Right renal pelvis (tissue), 4 donors: ENCODE results near the gene SH3D19. TPM values are rescaled to one million over a fixed set of nuclear protein-coding genes. Genes with fewer than 3 reads are reported as not detected.

Source experiments
- DNase-seq, 4 donors: peaks; one replicate each; pipeline ENCODE4 v3.0.0-alpha.2; 2013; ENCODE audit warnings: low read depth in 4 of 4, low spot score in 3 of 4, missing footprints in 1 of 4
- polyA plus RNA-seq, 4 donors: library from polyadenylated mRNA; unstranded; fragments of 120-200 nt; gene quantifications; one replicate each; pipeline ENCODE4 v1.2.1, GENCODE V29; 2013; ENCODE audit not compliant: insufficient read length in 4 of 4

The SH3D19 gene
- polyA plus RNA-seq, 4 donors, result 27.5 to 32.9 (median 29.4) TPM

DNA sequence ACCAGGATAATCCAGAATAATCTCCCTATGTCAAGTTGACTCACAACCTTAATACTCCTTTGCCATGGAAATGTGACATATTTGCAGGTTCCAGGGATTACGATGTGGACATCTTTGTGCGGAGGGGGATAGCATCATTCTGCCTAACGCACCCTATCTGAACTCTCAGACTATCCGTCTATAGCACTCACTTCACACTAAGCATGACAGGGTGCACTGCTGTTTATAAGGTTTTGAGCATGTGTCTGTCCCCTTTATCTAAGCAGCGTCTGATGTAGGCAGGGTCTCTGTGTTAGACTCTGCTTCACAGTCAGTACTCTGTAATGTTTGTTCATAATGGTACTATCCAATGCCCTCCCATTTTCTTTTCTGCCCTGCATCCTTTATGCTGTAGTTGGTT lies 91.8 kb downstream of the SH3D19 start:
- DNase-seq, result no peak

DNA sequence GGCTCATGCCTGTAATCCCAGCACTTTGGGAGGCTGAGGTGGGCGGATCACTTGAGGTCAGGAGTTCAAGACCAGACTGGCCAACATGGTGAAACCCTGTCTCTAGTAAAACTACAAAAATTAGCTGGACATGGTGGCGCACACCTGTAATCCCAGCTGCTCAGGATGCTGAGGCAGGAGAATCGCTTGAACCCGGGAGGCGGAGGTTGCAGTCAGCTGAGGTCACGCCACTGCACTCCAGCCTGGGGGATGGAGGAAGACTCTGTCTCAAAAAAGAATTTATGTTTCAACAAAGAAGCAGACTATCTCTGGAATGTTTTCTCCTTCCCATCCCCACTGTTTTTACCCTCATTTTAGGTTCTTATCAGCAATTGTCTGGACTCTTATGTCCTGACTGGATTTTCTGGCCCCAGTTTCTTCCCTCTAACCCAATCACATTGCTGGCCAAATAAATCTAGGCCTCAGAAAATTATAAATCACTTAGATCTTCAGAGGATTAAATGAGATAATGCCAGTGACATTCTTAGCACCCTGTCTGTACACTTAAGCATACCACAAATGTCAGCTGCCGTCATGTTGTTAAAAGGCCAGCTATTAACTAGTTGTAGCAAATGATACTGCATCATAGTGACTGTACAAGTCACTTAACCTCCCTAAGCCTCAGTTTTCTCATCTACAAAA lies 93.3 kb downstream of the SH3D19 start:
- no peak for DNase-seq

DNA sequence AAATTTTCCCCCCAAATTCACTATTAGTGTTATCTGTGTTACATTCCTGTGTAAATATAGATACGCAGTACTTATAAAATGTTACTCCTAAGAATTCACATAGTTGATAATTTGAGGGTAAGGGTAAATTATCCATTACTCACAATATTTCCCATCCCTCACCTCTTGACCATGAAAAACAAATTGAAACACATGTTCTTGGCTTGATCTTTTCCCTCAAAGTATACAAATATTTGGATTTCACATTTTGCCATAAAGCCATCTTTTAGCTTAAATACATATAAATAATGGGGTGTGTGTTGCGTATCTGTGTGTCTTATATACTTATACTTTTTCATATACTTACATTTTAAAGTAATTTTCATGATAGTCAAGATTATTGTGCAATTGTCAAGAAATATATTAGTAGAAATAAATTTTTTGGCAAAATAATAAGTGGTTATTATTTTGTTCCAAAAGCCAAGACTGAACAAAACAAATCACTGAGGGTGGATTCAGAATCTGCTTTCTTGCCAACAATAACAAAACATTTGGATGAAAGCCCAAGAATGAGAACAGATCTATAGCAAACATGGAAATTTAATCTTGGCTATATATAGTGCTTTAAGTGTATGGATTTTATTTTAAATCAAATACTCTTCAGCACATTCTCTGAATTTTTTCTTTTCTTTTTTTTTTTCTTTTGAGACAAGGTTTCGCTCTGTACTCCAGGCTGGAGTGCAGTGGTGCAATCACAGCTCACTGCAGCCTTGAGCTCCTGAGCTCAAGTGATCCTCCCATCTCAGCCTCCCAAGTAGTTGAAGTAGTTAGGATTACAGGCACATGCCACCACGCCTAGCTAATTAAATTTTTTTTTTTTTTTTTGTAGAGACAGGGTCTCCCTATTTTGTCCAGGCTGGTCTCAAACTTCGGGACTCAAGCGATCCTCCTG lies 97.0 kb downstream of the SH3D19 start:
- peak in 3 of 4 donors; percentile 34 to 43 (median 42) for DNase-seq

DNA sequence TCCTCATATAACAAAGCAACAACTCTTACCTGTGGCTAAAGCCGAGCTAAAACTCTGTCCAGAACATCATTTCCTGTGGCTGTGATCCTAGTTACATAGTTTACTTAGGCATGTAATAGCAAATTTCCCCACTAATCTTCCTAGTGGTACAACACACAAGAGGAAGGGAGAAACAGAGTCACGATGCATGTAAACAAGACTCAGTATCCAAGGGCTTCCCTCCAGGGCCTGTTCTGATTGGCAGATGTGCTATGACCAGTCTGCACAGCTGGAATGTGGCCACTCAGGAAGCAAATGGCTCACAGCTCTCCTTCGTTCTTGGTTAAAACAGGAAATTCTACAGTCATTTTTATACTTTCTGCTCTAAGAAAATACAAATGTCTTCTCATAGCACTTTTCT lies 97.7 kb downstream of the SH3D19 start:
- peak in 1 of 4 donors; percentile 18 for DNase-seq

DNA sequence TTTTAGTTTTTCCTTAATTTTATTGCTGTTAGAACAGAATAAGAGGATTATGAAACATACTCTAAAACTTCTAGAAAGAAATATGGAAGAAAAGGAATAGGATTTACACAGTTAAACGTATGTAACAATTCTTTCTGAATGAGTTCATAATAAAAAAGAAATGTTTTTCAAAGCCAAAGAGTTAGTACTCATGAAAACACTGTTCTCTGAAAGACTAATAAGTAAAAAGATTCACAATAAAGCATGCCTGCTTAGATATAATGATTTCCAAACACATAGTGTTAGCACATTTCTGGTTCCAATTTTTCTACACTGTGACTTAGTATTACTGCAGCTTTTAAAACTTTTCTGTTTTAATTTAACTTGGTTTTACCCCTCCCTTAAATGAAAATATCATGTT lies 98.2 kb downstream of the SH3D19 start:
- no peak for DNase-seq

DNA sequence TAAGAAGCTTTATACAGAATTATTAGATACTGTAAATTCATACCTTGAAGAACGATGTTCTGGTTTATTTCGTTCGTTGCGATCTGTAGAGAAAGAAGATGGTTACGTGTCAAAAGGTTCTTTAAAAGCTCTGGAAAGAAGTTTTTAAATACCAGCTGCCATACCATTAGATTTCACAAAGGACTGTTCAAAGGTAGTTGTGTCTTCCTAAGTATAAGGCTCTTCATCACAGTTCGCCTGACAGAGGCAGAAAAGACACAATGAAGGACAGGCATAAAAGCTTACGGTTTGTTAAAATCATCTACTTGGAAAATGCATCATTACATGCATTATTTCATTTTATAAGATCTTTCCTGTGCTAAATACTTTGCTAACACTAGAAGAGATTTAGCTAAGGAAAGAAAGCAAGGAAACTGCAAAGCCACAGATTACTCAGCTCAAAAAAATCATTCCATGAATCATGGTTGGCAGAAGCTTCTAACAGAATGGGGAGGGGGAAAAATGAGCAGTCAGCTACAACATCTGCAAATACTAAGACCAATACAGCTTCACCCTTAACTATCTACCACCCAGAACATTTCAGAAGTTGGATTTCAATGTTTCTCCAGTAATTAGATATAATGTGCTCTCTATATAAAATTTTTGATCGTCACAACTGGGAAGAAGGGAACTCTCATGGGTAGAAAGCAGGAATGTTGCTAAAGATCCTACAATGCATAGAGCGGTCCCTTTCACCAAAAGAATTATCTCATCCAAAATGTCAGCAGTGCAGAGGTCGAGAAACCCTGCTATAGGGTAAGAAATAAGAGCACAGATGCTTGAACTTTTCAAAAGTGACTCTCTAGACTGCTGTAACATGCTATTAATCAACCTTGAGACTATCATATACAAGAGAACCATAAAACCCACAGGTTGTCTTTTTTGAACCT lies 99.1 kb downstream of the SH3D19 start:
- peak in 1 of 4 donors; percentile 26 for DNase-seq

DNA sequence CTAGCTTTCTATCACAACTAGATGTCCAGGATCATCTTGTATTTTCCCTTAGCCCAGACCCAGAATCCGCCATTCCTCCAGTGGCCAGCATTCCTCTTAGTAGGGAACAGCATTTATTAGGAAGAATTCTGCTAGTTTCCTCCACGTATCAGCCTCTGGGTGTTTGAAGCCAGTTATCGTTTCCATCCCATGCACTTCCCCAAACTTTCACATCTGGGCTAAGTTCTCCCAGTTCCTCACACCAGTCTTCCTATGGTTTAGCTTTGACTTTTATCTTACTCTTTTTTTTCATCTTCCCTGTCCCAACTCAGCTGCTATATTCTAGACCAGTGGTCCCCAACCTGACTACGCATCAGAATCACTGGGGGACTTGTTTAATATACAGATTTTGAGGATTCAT lies 101.9 kb downstream of the SH3D19 start:
- no peak for DNase-seq

DNA sequence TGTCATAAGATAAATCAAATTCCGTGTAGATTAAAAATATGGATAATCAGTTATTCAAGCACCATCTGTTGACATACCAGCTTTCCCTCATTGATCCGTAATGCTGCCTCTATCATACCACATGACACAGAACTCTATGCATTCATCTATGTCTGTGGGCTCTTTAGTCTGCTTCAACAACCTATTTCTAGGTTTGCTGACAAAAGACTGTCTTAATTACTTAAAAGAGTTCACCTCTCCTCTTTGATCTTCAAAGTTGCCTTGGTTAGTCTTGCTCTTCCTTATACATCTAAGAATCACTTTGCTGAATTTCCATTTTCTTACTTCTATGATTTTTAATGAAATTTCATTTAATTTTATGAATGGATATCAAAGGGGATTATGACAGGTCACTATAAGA lies 105.5 kb downstream of the SH3D19 start:
- no peak for DNase-seq

DNA sequence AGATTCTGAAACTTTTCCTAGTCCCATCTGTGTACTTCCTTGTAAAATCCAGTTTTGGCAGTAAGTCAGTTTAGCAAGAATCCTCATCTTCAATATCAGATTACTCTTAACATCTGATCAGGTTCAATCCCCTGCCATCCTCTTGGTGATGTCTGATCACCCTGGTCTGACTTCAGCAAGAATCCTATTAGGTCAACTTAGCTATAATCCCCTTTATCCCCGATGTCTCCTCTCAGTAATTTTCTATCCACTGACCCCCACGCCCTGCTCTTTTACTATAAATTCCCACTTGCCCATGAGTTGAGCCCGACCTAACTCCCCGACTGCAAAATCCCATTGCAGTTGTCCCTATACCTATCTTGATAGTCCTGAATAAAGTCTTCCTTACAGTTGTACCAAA lies 106.3 kb downstream of the SH3D19 start:
- no peak for DNase-seq

DNA sequence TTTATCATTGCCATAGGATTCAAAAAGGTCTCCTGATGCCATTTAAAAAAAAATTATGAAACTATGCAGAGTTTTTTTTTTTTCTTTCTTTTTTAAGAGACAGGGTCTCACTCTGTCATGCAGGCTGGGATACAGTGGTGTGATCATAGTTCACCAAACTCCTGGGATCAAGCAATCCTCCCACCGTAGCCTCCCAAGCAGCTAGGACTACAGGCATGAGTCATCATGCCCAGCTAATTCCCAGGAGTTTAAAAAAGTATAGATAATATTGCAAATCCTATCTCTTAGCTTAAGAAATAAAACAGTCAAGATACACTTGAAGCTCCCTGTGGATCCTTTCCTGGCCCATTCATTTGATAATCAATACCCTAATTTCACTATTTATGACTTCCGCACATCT lies 107.1 kb downstream of the SH3D19 start:
- no peak for DNase-seq

DNA sequence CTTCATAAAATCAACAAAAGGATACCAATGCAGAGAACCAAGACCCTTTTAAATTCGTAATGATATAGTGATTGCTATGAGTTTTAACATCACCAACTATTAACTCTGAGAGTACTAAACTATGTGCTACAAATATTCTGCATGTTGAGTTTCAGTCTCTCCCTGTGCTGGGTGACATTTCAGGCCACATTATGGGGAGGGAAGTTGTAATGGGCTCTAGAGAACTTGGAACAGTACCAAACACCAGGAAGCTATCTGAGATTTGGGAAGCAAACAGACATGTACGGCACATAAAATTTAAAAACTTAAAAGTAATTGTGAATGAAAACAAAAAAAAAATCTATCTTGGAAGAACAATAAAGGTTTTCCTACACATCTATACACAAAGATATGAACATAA lies 108.1 kb downstream of the SH3D19 start:
- DNase-seq, result no peak

DNA sequence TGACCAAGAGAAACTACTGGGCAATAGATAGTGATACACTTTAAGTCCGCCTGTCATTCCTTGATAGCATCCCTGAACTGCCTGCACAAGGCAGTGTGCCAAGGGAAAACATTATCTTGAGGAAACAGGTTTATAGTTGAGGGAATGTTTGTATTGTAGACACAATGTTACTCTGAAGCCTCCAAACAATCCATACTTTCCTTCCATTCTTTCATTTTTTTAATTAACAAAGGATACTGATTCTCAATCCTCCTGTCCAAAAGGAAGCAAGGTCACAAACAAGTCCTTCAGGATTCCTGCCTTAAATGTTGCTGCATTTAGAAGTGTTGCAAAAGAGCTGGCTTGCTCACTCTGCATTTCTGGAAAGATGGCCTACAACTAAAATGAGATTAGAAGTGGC lies 110.1 kb downstream of the SH3D19 start:
- no peak for DNase-seq

DNA sequence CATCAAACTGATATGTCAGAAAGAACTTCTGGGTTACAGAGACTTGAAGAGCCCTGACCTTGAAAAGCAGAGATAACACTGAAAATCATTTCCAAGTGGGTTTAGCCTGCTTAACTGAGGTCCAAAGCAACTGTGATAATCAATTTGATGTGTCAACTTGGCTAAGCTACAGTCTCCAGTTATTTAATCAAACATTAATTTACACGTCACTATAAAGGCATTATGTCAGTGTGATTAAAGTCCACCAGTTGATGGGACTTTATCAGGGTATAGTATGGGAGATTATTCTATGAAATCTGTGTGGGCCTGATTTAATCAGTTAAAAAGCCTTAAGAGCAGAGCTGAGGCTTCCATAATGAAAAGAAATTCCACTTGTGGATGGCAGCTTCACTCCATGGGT lies 117.5 kb downstream of the SH3D19 start:
- no peak for DNase-seq

DNA sequence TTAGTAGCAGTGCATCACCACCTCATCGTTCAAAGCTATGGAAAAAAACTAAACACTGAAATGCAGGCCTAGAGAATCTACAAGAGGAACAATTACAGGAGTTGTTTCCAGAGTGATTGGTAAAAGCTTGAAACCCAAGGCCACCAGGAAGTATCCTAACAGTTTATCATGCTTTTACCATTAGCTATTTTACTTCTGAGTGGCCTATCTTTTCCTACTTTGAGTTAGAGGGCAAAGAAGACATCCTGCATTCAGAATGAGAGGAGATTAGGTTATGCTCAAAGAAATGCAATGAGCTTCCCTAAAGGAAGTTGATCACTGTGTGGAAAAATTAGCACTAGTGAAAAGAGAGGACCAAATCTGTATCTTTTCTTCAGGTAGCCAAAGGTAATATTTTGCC lies 118.2 kb downstream of the SH3D19 start:
- no peak for DNase-seq

DNA sequence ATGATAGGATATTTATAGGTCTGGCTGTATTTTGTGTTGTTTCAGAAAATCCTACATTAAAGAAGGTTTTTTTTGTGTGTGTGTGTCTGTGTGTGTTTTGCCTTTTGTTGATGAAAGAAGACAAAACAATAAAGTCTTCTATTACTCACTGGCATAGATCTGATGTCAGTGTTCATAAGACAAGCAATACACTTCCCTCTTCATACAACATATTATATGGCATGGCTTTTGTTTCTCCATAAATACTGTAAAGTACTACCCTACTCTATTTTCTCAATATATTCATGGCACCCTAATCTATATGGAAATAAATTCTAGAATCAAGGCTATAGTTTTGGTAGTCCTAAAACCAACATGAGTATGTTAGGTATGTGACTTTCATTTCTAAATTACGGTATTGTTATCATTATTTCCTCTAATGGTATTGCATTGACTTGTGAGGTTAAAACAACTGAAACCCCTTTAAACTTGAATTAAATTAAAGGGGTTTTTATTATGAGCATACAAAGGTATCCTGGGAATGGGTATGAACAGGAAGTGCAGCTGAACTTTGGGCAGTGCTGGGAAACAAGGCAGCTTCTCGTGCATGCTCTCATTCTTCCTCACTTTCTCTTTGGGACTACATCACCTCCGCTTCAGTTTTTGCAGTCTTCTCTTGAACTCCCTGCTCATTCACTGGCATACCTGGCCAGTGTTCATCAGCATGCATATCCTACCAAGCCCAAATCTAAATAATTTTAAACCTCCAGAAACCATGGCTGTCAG lies 119.0 kb downstream of the SH3D19 start:
- DNase-seq, result no peak

DNA sequence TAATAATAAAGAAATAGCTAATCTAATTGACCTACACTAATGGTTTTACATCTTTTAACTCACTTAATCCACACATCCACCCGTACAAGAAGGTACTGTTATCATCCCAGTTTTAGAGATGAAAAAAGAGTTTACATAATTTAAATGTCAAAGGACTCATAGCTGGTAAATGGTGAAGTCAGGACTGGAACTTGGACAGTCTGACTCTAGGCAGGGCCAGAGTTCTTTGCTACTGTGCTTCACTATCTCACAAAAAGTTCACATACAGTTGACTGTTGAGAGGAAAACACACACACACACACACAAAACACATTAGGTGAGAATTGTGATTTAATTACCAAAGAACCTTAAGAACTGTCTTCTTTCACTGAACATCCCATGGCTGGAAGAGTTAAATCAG lies 119.7 kb downstream of the SH3D19 start:
- DNase-seq, result no peak

DNA sequence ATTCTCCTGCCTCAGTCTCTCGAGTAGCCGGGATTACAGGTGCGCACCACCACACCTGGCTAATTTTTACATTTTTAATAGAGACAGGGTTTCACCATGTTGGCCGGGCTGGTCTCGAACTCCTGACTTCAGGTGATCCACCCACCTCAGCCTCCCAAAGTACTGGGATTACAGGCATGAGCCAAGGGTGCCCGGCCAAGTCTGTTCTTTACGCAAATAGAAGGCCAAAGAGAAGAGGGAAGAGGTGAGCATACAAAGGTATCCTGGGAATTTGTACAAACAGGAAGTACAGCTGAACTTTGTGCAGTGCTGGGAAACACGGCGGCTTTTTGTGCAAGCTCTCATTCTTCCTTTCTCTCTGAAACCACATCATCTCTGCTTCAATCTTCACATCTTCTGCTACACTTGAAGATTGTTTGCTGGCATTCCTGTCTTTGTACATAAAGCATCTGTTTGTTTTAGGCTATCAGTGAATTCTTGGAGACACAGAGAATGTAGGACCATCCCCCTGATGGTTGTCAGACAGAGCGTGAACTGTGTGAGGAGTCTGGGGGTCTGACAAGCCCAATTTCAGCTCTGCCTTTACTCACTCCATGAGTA lies 120.4 kb downstream of the SH3D19 start:
- DNase-seq, result no peak

DNA sequence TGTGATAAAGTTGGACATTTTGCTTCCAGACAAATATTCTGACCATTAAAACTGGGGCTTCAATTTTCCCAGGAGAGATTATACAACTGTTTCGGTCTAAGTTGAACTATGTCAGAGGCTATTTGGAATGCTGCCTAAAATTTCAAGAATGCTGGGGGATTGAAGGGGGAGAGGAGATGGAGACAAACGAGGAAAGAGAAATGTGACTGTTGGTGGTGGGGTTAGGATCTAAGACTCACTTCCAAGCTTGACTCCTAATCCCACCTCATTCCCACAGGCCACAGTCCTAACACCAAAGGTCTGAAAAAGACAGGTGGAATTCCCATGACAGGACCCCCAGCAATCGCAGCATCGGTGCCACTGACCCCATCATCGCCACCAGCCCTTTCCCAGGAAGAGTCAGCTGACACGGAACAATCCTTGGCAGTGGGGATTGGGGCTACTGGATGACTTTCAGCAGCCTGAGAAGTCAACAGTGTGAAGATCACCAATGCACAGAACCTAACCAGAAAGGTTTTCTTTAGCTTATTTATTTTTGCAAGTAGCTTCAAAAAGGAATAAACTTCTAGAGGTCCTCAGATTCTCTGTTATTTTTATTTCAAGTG lies 122.5 kb downstream of the SH3D19 start:
- DNase-seq, result no peak

DNA sequence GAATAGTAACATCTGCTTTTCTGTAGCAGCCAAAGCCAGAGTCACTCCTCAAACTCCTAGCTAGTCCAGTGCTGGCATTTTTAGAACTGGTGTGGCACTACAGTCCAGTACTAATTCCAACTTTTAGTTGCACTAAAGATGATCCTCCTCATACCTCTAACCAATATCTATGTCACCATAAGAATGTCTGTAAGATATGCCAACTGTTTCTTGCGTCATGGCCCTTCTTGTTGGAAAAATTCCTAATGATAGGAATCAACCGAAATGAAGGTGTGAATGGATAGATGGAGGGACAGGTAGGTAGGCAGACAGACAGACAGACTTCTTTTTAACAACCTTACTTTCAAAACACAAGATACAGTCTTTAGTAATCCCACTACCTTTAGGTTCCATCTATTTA lies 123.0 kb downstream of the SH3D19 start:
- DNase-seq, result no peak
